GM19238 (cell line): Measurements from ENCODE around the gene DUSP9.

Experiments used
- DNase-seq: peaks from one replicate; pipeline ENCODE4 v3.0.0; 2011; ENCODE audit warnings: low spot score; ENCODE audit not compliant: insufficient read length

Gene DUSP9

DNA sequence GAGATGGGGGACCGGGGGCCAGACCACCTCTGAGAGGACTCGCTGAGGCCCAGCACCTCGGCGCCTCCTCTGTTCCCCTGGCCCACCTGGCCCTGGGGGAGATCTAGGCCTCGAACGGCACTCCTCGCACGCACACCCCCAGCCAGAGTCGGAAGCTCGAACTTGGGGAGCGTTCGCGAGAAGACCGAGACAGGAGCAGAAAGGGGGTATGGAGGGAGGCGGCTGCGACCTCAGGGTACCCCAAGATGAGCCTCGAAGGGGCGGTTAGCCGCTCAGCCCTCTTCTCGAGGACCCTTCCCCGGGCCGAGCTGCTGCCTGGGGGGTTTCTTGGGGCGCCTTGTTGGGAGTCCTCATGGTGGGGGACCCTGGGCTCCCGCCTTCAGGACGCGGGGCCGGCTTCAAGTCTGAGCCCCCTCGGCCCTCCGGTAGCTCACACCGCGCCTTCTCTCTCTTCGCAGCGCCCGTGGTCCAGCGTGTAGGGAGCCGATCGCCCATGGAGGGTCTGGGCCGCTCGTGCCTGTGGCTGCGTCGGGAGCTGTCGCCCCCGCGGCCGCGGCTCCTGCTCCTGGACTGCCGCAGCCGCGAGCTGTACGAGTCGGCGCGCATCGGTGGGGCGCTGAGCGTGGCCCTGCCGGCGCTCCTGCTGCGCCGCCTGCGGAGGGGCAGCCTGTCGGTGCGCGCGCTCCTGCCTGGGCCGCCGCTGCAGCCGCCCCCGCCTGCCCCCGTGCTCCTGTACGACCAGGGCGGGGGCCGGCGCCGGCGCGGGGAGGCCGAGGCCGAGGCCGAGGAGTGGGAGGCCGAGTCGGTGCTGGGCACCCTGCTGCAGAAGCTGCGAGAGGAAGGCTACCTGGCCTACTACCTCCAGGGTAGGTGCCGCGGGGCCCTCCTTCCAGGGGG lies 706 bp downstream of the DUSP9 start:
- DNase-seq, result no peak

DNA sequence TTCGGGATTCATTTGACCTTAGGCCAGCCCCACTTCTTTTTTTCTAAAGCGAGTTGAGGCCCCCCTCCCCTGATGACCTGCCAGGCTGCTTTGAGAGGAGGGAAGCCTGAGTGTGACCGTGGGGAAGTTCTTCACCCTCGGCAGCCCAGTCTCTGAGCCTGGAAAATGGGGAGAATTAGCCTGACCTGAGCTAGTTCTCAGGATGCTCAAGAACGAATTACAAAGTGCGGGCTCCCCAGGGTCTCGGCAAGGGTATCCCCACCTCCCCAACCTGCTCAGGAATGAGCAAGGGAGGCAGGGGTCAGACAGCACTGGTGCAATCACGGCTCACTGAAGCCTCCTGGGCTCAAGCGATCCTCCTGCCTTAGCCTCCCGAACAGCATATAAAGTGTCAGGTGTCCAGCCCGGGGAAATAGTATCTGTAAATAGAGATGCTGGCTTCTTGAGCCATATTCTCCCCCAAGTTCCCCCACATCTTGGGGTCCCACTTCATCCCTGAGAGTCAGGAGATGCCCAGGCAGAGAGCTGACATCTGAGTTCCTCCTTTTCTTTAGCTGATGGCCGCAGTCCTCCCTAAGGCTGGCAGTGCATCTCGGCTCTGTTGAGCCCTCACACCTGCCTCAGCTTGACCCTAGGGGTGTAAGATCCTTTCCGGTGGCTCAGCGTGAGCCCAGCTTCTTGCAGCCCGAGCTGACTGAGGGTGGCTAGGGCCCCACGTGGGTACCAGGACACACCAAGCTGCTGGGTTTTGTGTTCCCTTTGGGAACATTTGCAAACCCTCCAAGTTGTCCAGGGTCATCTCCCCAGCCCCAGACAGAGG lies 1.6 kb downstream of the DUSP9 start:
- DNase-seq, result no peak

DNA sequence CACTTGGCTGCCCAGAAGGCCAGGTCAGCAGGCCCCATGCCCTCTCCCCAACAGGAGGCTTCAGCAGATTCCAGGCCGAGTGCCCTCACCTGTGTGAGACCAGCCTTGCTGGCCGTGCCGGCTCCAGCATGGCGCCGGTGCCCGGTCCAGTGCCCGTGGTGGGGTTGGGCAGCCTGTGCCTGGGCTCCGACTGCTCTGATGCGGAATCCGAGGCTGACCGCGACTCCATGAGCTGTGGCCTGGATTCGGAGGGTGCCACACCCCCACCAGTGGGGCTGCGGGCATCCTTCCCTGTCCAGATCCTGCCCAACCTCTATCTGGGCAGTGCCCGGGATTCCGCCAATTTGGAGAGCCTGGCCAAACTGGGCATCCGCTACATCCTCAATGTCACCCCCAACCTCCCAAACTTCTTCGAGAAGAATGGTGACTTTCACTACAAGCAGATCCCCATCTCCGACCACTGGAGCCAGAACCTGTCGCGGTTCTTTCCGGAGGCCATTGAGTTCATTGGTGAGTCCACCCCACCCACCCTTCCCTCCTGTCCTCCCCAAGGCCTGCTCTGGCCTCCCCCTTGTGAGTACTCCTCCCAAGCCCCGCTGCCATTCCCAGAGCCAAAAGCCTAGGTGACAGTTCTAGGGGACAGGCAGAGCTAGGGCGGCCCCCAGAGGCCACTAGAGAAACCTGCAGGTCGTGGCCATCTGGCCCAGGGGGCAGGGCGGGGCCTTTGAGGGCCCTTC lies 2.3 kb downstream of the DUSP9 start:
- peak; percentile 61 for DNase-seq

DNA sequence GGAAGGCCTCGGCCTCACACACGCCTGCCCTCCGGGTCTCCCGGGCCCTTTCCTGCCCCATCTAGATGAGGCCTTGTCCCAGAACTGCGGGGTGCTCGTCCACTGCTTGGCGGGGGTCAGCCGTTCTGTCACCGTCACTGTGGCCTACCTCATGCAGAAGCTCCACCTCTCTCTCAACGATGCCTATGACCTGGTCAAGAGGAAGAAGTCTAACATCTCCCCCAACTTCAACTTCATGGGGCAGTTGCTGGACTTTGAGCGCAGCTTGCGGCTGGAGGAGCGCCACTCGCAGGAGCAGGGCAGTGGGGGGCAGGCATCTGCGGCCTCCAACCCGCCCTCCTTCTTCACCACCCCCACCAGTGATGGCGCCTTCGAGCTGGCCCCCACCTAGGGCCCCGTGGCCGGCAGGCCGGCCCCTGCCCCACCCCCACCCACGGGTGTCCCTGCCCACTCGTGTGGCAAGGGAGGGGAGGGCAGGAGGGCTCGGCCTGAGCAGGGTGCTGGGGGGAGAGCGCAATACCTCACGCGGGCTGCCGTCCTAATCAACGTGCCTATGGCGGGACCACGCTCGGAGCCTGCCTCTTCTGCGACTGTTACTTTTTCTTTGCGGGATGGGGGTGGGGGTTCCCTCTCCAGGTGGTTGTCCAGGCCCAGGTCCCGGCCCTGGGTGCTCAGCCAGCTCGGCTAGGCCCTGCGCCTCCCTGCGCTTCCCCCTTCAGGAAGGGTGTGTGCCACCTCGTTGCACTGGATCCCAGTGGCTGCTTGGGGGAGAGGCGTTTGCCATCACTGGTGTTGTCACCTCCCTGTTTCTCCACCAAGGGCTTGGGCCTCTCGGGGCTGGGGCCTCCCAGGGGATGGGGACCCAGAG lies 3.1 kb downstream of the DUSP9 start:
- no peak for DNase-seq

DNA sequence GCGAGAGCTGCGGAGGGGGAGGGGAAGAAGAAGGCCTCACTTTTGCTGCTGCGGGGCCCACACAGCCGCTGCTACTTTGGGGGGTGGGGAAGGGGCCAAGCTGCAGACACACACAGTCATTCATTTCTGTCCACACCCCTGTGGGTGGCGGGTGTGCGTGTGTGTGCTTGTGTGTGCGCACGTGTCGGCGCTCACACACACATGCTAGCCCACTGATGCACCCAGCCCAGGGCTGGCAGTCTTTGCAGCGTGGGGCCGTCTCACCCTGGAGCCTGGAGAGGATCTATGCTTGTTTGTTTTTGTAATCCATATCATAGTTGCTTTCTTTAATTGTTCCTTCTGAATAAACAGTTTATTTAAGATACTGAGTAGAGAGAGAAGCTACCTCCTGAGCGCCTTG lies 4.0 kb downstream of the DUSP9 start:
- DNase-seq, result no peak

DNA sequence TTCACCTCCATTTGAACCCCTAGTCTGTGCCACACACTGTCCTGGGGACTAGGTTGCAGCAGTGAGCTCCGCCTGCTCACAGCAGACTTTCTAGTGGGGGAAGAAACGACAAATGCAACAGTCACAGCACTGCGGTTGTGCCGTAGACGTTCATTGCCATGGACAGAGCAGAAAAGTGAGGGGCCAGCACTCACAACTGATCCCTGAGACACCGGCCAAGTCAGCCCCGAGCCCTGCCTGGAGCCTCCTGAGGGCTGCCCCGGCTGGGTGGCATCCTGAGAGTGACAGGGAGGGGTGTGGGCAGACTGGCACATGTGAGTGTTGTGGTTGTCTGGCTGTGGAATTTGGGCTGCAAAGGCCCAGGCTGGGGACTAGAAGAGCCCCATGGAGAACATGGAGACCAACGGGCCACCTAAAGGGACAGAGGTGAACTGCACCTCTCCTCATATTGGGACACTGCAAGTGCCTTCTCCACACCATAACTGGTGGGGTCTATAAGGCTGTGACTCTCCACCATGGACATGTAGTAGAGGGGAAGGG lies 4.6 kb downstream of the DUSP9 start:
- DNase-seq, result no peak

DNA sequence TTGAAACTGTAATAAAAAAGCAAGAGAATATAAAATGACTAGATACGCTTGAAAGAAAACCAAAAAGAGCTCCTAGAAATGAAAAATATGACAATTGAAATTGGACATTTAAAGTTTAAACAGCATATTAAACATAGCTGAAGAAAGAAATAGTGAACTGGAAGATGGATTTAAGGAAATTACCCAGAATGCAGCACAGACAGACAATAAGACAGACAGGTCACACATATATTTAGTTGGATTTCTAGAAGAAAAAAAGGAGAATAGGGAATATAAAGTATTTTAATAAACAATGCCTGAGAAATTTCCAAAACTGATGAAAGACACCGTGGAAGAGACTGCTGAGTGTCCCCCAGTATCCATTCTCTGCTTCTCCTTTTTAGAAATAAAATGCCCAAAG lies 6.6 kb downstream of the DUSP9 start:
- DNase-seq, result no peak

DNA sequence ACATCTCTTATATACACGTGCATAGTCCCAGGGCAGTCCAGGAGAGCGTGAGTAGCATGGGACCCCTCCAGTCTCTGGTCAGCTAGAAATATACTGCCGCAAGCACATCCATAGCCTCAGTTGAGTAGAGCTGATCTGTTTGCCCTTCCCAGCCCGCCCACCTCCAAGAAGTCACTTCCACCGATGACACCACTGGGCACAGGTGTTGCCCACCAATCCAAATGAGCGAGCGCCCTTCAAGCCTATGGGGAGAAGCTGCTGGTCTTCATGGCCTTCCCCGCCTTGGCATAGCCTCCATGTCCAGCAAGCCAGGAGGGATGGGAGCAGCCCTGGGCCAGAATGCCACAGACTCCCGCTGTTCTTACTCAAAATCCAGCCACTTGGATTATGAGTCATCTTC lies 10.2 kb downstream of the DUSP9 start:
- DNase-seq, result no peak

DNA sequence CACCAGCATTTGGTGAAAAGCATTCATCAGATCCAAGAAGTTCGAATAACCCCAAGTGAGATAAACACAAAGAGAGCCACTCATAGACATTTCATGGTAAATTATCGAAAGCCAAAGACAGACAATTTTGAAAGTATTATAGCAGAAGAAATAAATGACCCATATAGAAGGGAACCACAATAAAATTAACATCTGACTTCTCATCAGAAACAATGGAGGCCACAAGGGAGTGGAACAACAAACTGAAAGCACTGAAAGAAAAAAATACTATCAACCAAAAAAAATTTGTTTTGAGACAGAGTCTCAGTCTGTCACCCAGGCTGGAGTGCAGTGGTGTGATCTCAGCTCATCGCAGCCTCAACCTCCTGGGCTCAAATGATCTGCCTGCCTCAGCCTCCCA lies 12.3 kb downstream of the DUSP9 start:
- DNase-seq, result no peak

DNA sequence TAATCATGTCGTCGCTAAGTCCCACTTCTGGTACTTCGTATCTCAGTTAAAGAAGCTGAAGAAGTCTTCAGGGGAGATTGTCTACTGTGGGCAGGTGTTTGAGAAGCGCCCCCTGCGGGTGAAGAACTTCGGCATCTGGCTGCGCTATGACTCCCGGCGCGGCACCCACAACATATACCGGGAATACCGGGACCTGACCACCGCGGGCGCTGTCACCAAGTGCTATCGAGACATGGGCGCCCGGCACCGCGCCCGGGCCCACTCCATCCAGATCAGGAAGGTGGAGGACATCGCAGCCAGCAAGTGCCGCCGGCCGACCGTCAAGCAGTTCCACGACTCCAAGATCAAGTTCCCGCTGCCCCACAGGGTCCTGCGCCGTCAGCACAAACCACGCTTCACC lies 15.3 kb downstream of the DUSP9 start:
- DNase-seq, result no peak

DNA sequence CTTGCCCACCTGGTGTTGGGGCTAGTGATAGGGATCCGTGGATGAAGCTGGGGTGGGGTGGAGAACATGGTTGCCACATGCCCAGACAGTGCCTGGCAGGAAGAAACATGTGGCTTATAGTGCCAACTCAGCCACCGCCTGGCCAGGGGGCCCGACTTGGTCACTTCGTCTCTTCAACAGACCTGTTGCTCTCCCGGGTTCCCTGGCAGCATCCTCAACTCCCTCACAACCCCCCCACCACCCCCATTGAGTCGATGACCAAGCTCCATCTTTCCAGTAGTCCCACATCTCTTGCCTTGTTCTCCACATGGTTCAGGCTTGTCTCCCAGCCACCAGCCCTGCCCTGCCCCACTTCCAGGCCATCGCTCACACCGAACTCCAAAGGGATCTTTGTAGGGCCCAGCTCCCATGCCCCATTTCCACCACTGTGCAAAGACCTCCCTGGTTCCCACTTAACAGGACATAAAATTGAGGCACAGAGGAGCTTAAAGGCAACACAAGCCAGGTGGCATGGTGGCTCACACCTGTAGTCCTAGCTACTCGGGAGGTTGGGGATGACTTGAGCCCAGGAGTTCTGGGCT lies 18.8 kb downstream of the DUSP9 start:
- DNase-seq, result no peak

DNA sequence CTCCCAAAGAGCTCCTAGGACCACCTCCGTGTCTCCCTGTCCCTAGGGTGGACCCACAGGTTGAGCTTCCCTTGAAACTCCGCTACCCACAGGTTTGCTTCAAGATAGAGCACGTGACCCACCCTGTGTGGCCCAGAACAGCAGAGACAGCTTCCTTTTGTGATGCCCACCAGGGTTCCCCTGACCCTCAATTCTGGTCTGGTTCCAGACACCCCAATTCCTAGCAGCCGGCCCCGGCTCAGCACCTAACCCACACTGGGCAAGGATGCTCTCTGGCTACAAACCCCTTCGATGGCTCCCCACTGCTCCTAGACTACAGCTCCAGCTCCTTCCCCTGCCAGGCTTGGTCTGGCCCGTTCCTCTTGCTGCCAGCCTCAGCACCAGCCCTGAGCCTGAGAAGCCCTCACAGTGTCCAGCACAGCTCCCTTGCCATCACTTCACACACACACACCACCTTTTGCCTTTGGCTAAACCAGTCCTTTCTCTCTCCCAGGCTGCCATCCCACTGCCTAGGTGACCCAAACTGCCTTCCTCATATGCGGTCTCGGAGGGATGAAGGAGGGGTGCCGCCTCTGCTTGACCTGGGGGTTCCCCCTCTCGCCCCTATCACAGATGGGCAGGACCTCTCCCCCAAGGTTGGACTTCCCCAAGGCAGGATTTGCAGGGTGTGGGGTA lies 20.4 kb downstream of the DUSP9 start:
- DNase-seq, result no peak

DNA sequence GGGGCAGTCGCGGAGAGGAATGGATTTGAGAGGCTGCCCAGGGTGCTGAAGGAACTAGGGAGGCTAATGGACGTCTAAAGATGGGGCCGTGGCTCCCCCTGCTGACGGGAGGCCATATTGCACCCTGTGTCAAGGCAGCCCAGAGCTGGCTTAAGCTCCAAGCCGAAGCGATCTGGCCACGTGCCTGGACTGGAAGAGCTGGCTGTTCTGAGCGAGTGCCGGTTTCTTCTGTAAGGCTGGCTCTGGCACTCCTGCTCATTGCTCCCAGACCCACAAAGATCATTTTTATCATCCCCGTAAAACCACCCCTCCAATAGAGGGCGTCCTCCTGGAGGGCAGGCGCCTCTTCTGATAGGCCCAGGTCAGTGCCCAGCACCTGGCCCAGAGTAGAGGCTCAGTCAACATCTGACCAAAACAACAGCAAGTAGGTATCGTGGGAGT lies 21.0 kb downstream of the DUSP9 start:
- DNase-seq, result peak; percentile 63

DNA sequence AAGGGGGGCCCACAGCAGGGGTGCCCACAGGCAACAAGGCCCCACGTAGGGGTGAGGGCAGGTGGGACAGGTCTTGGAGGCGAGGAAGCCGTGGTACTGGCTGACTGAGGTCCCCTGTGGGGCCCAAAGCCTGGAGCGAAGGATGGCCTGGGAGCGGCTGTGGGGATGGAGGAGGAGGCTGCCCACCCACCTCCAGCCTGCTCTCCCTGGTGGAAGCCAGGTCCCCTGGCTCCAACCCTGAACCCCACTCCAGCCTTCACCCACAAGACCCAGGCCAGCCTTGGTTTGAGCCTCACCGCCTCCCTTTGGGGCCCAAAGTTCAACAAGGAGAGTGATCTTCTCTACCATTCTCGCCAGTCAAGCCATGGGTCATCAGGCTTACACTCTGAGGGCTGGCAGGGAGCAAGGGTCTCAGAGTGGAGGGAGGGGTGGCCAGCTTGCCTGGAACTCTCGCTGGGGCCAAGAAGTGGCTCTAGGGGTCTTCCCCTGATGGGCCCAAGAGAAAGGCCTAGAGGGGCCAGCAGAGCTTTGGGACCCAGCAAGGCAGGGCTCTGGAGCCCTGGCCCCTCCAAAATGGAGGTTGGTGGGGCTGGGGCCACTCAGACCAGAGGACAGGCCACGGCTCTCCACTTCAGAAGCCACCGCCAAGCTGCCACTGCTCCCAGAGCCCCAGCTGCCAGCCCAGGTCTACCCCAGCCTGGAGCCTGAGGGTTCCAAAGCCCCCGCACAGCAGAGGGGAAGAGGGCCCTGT lies 21.6 kb downstream of the DUSP9 start:
- DNase-seq, result no peak

DNA sequence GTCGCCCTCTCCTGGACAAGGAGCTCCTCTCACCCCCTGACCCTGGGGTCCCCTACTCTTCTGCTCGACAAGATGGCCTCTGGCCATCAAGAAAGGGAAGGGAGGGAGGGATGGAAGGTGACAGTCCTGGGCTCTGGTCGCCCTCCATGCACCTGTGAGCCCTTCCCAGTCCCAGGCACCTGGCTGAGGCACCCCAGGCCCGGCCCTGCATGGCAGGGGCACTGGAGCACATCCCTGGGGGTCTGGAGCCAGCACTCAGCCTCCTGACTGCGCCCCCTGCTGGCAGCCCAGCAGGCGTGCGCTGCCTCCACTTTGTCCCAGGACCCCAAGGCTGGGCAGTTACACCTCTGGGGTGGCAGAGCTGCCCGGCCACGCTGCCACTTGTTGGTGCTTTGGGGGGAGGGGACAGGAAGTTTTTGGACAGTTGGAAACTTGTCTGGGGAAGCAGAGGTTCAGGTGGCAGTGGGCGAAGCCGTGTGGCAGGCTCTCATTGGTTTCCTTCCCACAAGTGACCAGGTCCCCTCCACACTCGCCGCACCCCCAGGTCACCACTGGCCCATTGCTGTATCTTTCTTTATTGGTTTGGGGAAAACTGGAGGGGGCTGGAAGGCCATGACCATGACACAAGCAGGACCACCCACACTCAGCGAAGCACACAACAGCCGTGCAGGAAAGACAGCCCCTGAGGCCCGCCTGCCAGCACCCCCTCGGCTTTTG lies 22.3 kb downstream of the DUSP9 start:
- peak; percentile 55 for DNase-seq

DNA sequence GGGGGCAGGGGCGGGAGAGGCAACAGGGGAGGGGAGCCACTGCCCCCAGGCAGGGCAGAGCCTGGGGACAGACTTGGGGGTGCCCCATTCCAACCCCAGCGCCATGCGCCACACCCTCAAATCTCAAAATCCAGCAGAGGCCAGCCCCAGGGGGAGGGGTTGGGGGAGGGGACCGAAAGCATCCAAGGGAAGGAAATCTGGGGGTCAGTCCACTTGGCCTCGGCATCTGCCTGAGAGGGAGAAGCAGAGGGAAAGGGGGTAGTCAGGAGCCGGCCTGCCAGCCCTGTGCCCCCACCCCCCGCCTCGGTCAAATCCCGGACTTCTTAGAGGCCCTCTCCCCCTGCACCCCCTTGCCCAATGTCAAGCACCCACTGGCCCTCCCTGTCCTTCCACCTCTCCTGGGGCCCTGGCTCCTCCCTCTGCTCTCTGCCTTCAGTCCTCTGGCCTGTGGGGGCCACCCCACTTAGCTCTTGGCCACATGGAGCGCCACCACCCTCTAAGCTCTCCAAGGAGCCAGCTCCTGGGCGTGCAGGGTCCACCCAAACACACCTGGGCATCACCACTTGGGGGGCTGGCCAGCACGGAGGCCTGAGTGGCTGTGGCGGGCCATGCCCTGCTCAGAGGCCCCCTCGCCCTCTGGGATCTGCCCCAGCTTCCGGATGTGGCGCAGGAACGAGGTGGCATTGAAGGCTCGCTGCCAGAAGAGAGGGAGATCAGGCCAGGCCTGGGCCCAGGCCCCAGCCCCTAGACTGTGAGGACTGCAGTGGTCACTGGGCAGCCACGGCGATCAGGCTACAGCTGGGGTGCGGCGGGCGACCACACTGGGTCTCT lies 23.1 kb downstream of the DUSP9 start:
- no peak for DNase-seq
